Measurements from ENCODE around the gene AATK. TPM values are rescaled to one million over a fixed set of nuclear protein-coding genes. Genes with fewer than 3 reads are reported as not detected.
"Not testable (repeated sequence)": the region's sequence is repeated elsewhere in the genome, so short reads cannot be mapped to it uniquely, and the experiment has no call there.

Gene AATK
- total RNA-seq, 2 donors from 2014 or later = 3.3 to 4.3 TPM

- TF ChIP-seq CTCF (conservative IDR thresholded peaks at IDR 0.05) = no peak
- no peaks in the 10 kb centered on the region for H3K4me1 Mint-ChIP-seq
- no peak for DNase-seq
- H3K27me3 ChIP-seq (ENCODE audit: control insufficient read depth, insufficient read depth, low read length, poor library complexity, severe bottlenecking) = no peaks in the 10 kb centered on the region
- H3K27me3 Mint-ChIP-seq (ENCODE audit: insufficient read depth) = no peaks in the 10 kb centered on the region
- no peaks in the 10 kb centered on the region for H3K9me3 ChIP-seq (ENCODE audit: control insufficient read depth, low read length)
- H3K36me3 ChIP-seq (ENCODE audit: control insufficient read depth, insufficient read depth, low read length) = no peaks in the 10 kb centered on the region
- H3K4me3 Mint-ChIP-seq = no peak overlapping the region
- H3K4me3 ChIP-seq (ENCODE audit: low read length) = no peak overlapping the region
- no peak overlapping the region for H3K27ac ChIP-seq (ENCODE audit: low read depth, low read length)
- H3K36me3 Mint-ChIP-seq (ENCODE audit: low read depth) = no peaks in the 10 kb centered on the region
- no peaks in the 10 kb centered on the region for H3K4me1 ChIP-seq (ENCODE audit: control insufficient read depth, insufficient read depth, low read length)
- H3K9ac ChIP-seq (ENCODE audit: extremely low read depth, low read length, poor library complexity, severe bottlenecking) = no peak overlapping the region
- no peak overlapping the region for H3K27ac Mint-ChIP-seq
- 90 to 95% methylated on average over 11 to 15 of the region's 15 CpGs for WGBS, 2 experiments (ENCODE audit: insufficient coverage in 1 of 2, insufficient read length in 1 of 2)
- no peaks in the 10 kb centered on the region for H3K9me3 Mint-ChIP-seq
Observed at GRCh38 chr17:81148571-81148970, 17.4 kb downstream of the AATK start.

- Mint-ChIP-seq H3K27ac (no peak overlapping the region), H3K27me3 (ENCODE audit: insufficient read depth) (no peaks in the 10 kb centered on the region), H3K36me3 (ENCODE audit: low read depth) (no peaks in the 10 kb centered on the region)
Observed at GRCh38 chr17:81147701-81148100, 18.3 kb downstream of the AATK start.

GRCh38 chr17:81146208-81146607, 19.8 kb downstream of the AATK start:
- H3K9me3 ChIP-seq (ENCODE audit: control insufficient read depth, low read length); H3K27ac Mint-ChIP-seq; H3K9me3 Mint-ChIP-seq; H3K27ac ChIP-seq (ENCODE audit: low read depth, low read length); H3K4me3 ChIP-seq (ENCODE audit: low read length); H3K4me1 Mint-ChIP-seq; H3K27me3 Mint-ChIP-seq (ENCODE audit: insufficient read depth); H3K27me3 ChIP-seq (ENCODE audit: control insufficient read depth, insufficient read depth, low read length, poor library complexity, severe bottlenecking); H3K9ac ChIP-seq (ENCODE audit: extremely low read depth, low read length, poor library complexity, severe bottlenecking); H3K36me3 ChIP-seq (ENCODE audit: control insufficient read depth, insufficient read depth, low read length); H3K36me3 Mint-ChIP-seq (ENCODE audit: low read depth); H3K4me3 Mint-ChIP-seq; H3K4me1 ChIP-seq (ENCODE audit: control insufficient read depth, insufficient read depth, low read length); DNase-seq: not testable (repeated sequence)
- WGBS, 2 experiments (ENCODE audit: insufficient coverage in 1 of 2, insufficient read length in 1 of 2) = 70 to 85% methylated on average over 5 to 9 of the region's 10 CpGs

More at GRCh38 chr17:81147701-81148100, 18.3 kb downstream of the AATK start:
- Histone ChIP-seq H3K36me3 (ENCODE audit: control insufficient read depth, insufficient read depth, low read length) (no peaks in the 10 kb centered on the region), H3K4me3 (ENCODE audit: low read length) (no peak overlapping the region), H3K9ac (ENCODE audit: extremely low read depth, low read length, poor library complexity, severe bottlenecking) (no peak overlapping the region), H3K27ac (ENCODE audit: low read depth, low read length) (no peak overlapping the region), H3K9me3 (ENCODE audit: control insufficient read depth, low read length) (no peaks in the 10 kb centered on the region), H3K4me1 (ENCODE audit: control insufficient read depth, insufficient read depth, low read length) (no peaks in the 10 kb centered on the region), H3K27me3 (ENCODE audit: control insufficient read depth, insufficient read depth, low read length, poor library complexity, severe bottlenecking) (no peaks in the 10 kb centered on the region)
- no peak overlapping the region for H3K4me3 Mint-ChIP-seq
- no peak for TF ChIP-seq CTCF (conservative IDR thresholded peaks at IDR 0.05)
- 91% methylated on average over 6 to 10 of the region's 10 CpGs for WGBS, 2 experiments (ENCODE audit: insufficient coverage in 1 of 2, insufficient read length in 1 of 2)
- no peaks in the 10 kb centered on the region for H3K4me1 Mint-ChIP-seq
- DNase-seq = no peak
- H3K9me3 Mint-ChIP-seq = no peaks in the 10 kb centered on the region

- DNase-seq = no peak
- H3K36me3 Mint-ChIP-seq (ENCODE audit: low read depth) = no peaks in the 10 kb centered on the region
- no peaks in the 10 kb centered on the region for H3K4me1 Mint-ChIP-seq
- Histone ChIP-seq H3K36me3 (ENCODE audit: control insufficient read depth, insufficient read depth, low read length) (no peaks in the 10 kb centered on the region), H3K27ac (ENCODE audit: low read depth, low read length) (no peak overlapping the region), H3K4me1 (ENCODE audit: control insufficient read depth, insufficient read depth, low read length) (no peaks in the 10 kb centered on the region), H3K9ac (ENCODE audit: extremely low read depth, low read length, poor library complexity, severe bottlenecking) (no peak overlapping the region), H3K27me3 (ENCODE audit: control insufficient read depth, insufficient read depth, low read length, poor library complexity, severe bottlenecking) (no peaks in the 10 kb centered on the region), H3K9me3 (ENCODE audit: control insufficient read depth, low read length) (no peaks in the 10 kb centered on the region), H3K4me3 (ENCODE audit: low read length) (no peak overlapping the region)
- H3K27ac Mint-ChIP-seq = no peak overlapping the region
- no peaks in the 10 kb centered on the region for H3K27me3 Mint-ChIP-seq (ENCODE audit: insufficient read depth)
- no peak overlapping the region for H3K4me3 Mint-ChIP-seq
- whole genome bisulfite sequencing, 2 experiments (ENCODE audit: insufficient coverage in 1 of 2, insufficient read length in 1 of 2) = 83 to 90% methylated on average over 4 to 14 of the region's 14 CpGs
- TF ChIP-seq CTCF (conservative IDR thresholded peaks at IDR 0.05) = no peak
- no peaks in the 10 kb centered on the region for H3K9me3 Mint-ChIP-seq
Observed at GRCh38 chr17:81144423-81144781, 21.6 kb downstream of the AATK start.
